Neural progenitor cell (in vitro differentiated cells): ENCODE data around the gene FMNL2.

Experiments used
- EZH2phosphoT487 ChIP-seq: fragments of 200-600 bp; sonication (generic); IDR thresholded peaks from 2 replicates; pipeline ENCODE4 v1.6.1; 2017; ENCODE audit warnings: antibody characterized with exemption
- TF ChIP-seq, protein P1 (sequence below): fragments of 200-600 bp; sonication (generic); IDR thresholded peaks from 2 replicates; pipeline ENCODE4 v1.5.1; 2017; ENCODE audit warnings: antibody characterized with exemption, mild to moderate bottlenecking

DNA sequence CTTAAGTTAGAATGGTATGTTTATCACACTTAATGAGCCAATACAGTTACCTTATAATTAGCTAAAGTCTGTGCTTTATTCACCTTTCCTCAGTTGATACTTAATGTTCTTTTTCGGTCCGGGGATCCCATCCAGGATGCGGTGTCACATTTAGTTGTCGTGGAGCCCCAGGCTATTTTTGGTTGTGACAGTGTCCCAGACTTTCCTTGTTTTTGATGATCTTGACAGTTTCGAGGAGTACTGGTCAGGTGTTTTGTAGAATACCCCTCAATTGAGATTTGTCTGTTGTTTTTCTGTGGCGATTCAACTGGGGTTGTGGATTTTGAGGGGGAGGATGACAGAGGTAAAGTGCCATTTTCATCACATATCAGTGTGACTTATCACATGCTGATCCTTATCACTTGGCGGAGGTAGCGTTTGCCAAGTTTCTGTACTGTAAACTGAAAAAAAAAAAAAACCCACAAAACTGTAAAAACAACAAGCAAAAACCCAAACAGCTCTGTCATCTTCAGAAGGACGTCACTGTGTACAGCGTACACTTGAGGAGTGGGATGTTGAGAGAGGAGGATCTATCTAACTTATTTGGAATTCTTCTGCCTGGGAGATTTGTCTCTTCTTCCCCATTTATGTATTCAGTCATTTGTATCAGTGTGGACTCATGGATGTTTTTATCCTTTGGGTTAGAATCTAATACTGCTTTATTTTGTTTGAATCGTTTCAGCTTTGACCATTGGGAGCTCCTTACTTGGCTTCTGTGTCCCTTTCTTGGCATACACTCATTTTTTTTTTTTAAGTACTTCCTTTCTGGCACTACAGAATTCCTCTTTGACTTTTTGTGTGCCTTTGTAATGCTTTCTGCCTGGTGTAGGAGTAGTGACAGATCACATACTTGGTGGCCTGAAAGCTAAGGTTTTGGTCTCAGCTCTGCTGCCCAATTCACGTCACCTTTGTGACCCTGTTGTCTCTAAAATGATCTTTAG, 68.1 kb downstream of the FMNL2 start:
- no peak for TF ChIP-seq EZH2phosphoT487
- TF ChIP-seq, protein P1, sequence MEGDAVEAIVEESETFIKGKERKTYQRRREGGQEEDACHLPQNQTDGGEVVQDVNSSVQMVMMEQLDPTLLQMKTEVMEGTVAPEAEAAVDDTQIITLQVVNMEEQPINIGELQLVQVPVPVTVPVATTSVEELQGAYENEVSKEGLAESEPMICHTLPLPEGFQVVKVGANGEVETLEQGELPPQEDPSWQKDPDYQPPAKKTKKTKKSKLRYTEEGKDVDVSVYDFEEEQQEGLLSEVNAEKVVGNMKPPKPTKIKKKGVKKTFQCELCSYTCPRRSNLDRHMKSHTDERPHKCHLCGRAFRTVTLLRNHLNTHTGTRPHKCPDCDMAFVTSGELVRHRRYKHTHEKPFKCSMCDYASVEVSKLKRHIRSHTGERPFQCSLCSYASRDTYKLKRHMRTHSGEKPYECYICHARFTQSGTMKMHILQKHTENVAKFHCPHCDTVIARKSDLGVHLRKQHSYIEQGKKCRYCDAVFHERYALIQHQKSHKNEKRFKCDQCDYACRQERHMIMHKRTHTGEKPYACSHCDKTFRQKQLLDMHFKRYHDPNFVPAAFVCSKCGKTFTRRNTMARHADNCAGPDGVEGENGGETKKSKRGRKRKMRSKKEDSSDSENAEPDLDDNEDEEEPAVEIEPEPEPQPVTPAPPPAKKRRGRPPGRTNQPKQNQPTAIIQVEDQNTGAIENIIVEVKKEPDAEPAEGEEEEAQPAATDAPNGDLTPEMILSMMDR = no peak
